ENCODE measurements around the gene DDOST. TPM values are rescaled to one million over a fixed set of nuclear protein-coding genes. Genes with fewer than 3 reads are reported as not detected.

DDOST gene
- total RNA-seq, 1 donor from 2014 or later = 246 TPM

Other genes with a start within 250 kb of the DDOST start
- 4.6 TPM for gene CAMK2N1, start 175.2 kb downstream of the DDOST start, total RNA-seq (ENCODE audit: insufficient read depth, low replicate concordance)
- 13.5 TPM for gene MUL1, start 153.2 kb downstream of the DDOST start, total RNA-seq (ENCODE audit: insufficient read depth, low replicate concordance)
- 0.48 TPM for gene FAM43B, start 108.8 kb downstream of the DDOST start, total RNA-seq (ENCODE audit: insufficient read depth, low replicate concordance)
- gene CDA, start 72.3 kb downstream of the DDOST start, total RNA-seq (ENCODE audit: insufficient read depth, low replicate concordance) = not detected
- gene PINK1, start 27.9 kb downstream of the DDOST start, total RNA-seq (ENCODE audit: insufficient read depth, low replicate concordance) = 61.9 TPM
- not detected for gene KIF17, start 56.6 kb upstream of the DDOST start, total RNA-seq (ENCODE audit: insufficient read depth, low replicate concordance)
- gene SH2D5, start 71.3 kb upstream of the DDOST start, total RNA-seq (ENCODE audit: insufficient read depth, low replicate concordance) = 0.96 TPM
- gene HP1BP3, start 125.9 kb upstream of the DDOST start, total RNA-seq (ENCODE audit: insufficient read depth, low replicate concordance) = 393 TPM

Measured in umbilical cord (tissue), 1 donor.